ENCODE results near the gene PITPNB. TPM values are rescaled to one million over a fixed set of nuclear protein-coding genes. Genes with fewer than 3 reads are reported as not detected.

PITPNB gene
- total RNA-seq, 1 experiment from 2014 or later = 70.7 TPM

GRCh38 chr22:27886843-27887151 is 32.3 kb downstream of the PITPNB start:
- no peak for DNase-seq (ENCODE audit: low spot score)
- no peak for ATAC-seq
- Mint-ChIP-seq H3K9me3 (no peaks in the 10 kb centered on the region), H3K36me3 (peaks cover 39% of the 10 kb centered on the region), H3K4me3 (no peak overlapping the region), H3K27me3 (ENCODE audit: low read depth) (no peaks in the 10 kb centered on the region), H3K4me1 (peaks cover 53% of the 10 kb centered on the region), H3K27ac (peak overlapping the region; percentile 26)
- ChIA-PET POLR2A (no interaction called here), CTCF (interaction anchor here (0.6 to 3.2 kb wide), 22 partner anchors 9 to 133 kb away, joined by 3 to 13 read pairs (median 4); partner anchors contain the start of gene PITPNB)
- TF ChIP-seq HMGXB4 (CRISPR knock-in tag; IDR thresholded peaks at IDR 0.05) = no peak
- TF ChIP-seq TEAD4 (CRISPR knock-in tag; IDR thresholded peaks at IDR 0.05) = no peak
- TF ChIP-seq E2F5 (CRISPR knock-in tag; IDR thresholded peaks at IDR 0.05) = no peak

GRCh38 chr22:27885977-27886842 is 32.8 kb downstream of the PITPNB start:
- Mint-ChIP-seq H3K4me1 (peaks cover 55% of the 10 kb centered on the region), H3K27ac (peak overlapping the region; percentile 54), H3K4me3 (no peak overlapping the region), H3K36me3 (peaks cover 33% of the 10 kb centered on the region), H3K9me3 (no peaks in the 10 kb centered on the region), H3K27me3 (ENCODE audit: low read depth) (no peaks in the 10 kb centered on the region)
- TF ChIP-seq JUN (CRISPR knock-in tag; IDR thresholded peaks at IDR 0.05) (no peak), CTCF (IDR thresholded peaks at IDR 0.05) (peak; percentile 82), ZBTB43 (CRISPR knock-in tag; IDR thresholded peaks at IDR 0.05) (no peak), SMAD4 (CRISPR knock-in tag; IDR thresholded peaks at IDR 0.05) (no peak), IRF1 (CRISPR knock-in tag; IDR thresholded peaks at IDR 0.05) (no peak), ELF4 (CRISPR knock-in tag; IDR thresholded peaks at IDR 0.05; ENCODE audit: low read depth) (no peak), ZNF219 (CRISPR knock-in tag; IDR thresholded peaks at IDR 0.05; ENCODE audit: borderline replicate concordance) (no peak), CREM (CRISPR knock-in tag; IDR thresholded peaks at IDR 0.05) (no peak)
- ChIA-PET POLR2A (no interaction called here), CTCF (interaction anchor here (0.6 to 3.2 kb wide), 24 partner anchors 8 to 1111 kb away, joined by 3 to 13 read pairs (median 4); partner anchors contain the start of gene PITPNB)
- no peak for ATAC-seq
- peak; percentile 46 for DNase-seq (ENCODE audit: low spot score)

GRCh38 chr22:27883656-27884350 is 35.3 kb downstream of the PITPNB start:
- H3K4me1 Mint-ChIP-seq = peaks cover 74% of the 10 kb centered on the region
- no peaks in the 10 kb centered on the region for H3K9me3 Mint-ChIP-seq
- peak overlapping the region; percentile 73 for H3K27ac Mint-ChIP-seq
- ChIA-PET CTCF (interaction anchor here (0.6 to 2.3 kb wide), 8 partner anchors 15 to 136 kb away, joined by 3 to 15 read pairs (median 4); partner anchors contain the start of gene PITPNB), POLR2A (interaction anchor here (0.6 kb wide), 1 partner anchor 49 kb away, joined by 4 read pairs; no protein-coding TSS in a partner anchor)
- DNase-seq (ENCODE audit: low spot score) (peak; percentile 21), ATAC-seq (peak; percentile 77)
- peaks cover 17% of the 10 kb centered on the region for H3K36me3 Mint-ChIP-seq
- H3K4me3 Mint-ChIP-seq = peak overlapping the region; percentile 2; the same call in 1 of the 2 replicates
- H3K27me3 Mint-ChIP-seq (ENCODE audit: low read depth) = no peaks in the 10 kb centered on the region
- TF ChIP-seq ZNF416 (CRISPR knock-in tag; IDR thresholded peaks at IDR 0.05) (no peak), ZNF423 (CRISPR knock-in tag; IDR thresholded peaks at IDR 0.05) (no peak), GTF2I (CRISPR knock-in tag; conservative IDR thresholded peaks at IDR 0.05) (no peak), ESRRA (CRISPR knock-in tag; IDR thresholded peaks at IDR 0.05; ENCODE audit: borderline replicate concordance) (no peak)

All from WTC11 (cell line).